HL-60 (cell line): Measurements from ENCODE around the gene AP2A1.

Experiments used
- CTCF ChIP-seq: IDR thresholded peaks from one replicate; pipeline ENCODE4 v1.5.1; 2011; ENCODE audit warnings: low read length, control low read depth, inconsistent platforms; ENCODE audit not compliant: insufficient read depth
- GABPA ChIP-seq: IDR thresholded peaks from 2 replicates; pipeline ENCODE4 v1.6.1; 2012; ENCODE audit warnings: low read depth
- POLR2AphosphoS5 ChIP-seq: IDR thresholded peaks from 2 replicates; pipeline ENCODE4 v1.6.1; 2012; ENCODE audit warnings: low read depth
- REST ChIP-seq: IDR thresholded peaks from 2 replicates; pipeline ENCODE4 v1.6.1; 2012; ENCODE audit warnings: low read depth; ENCODE audit not compliant: insufficient replicate concordance
- SPI1 ChIP-seq: IDR thresholded peaks from 2 replicates; pipeline ENCODE4 v1.6.1; 2012; ENCODE audit warnings: low read depth, mild to moderate bottlenecking, borderline replicate concordance

GRCh38 chr19:49850221-49850486 lies 83.4 kb downstream of the AP2A1 start:
- TF ChIP-seq REST (no peak), CTCF (no peak), GABPA (no peak), POLR2AphosphoS5 (no peak), SPI1 (no peak)
